Neural progenitor cell (in vitro differentiated cells): ENCODE data around the gene IQSEC1.

Experiments used
- EZH2 ChIP-seq: fragments of 200-600 bp; sonication (generic); IDR thresholded peaks from 2 replicates; pipeline ENCODE4 v1.6.1; 2017; ENCODE audit warnings: antibody characterized with exemption, mild to moderate bottlenecking, moderate library complexity
- EZH2phosphoT487 ChIP-seq: fragments of 200-600 bp; sonication (generic); IDR thresholded peaks from 2 replicates; pipeline ENCODE4 v1.6.1; 2017; ENCODE audit warnings: antibody characterized with exemption
- TF ChIP-seq, protein P1 (sequence below): fragments of 200-600 bp; sonication (generic); IDR thresholded peaks from 2 replicates; pipeline ENCODE4 v1.5.1; 2017; ENCODE audit warnings: antibody characterized with exemption, mild to moderate bottlenecking

DNA sequence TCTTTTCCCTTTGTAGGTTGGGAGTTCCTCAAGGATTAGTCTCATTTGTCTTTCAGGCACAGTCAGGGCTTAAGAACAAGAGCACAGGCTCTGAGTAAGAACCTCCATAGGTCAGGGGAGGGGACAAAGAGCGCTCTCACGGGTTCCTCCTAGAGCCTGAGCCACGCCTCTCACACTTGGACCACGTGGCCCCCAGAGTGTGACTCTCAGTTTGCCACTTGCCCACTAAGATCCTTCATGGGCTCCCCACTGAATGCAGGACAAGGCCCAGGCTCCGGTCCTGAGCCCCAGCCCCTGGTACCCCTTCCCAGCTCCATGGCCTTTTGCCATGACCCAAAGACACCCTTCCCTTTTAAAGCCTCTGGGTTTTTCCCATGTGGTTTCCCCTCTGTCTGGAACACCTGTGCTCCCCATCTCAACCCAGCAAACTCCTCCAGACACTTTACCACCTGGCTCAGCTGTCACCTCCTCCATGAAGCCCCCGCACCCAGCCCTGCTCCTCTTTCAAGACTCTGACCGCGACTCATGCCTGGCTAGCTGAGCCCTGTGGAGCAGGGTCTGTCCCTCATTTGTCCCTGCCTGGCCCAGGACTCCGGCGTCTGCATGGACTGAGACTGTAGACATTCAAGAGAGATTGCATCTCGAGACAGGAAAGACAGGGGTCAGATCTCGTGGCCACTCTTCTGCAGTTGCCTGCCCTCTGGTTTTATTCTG lies 32.7 kb downstream of the IQSEC1 start:
- TF ChIP-seq, protein P1, sequence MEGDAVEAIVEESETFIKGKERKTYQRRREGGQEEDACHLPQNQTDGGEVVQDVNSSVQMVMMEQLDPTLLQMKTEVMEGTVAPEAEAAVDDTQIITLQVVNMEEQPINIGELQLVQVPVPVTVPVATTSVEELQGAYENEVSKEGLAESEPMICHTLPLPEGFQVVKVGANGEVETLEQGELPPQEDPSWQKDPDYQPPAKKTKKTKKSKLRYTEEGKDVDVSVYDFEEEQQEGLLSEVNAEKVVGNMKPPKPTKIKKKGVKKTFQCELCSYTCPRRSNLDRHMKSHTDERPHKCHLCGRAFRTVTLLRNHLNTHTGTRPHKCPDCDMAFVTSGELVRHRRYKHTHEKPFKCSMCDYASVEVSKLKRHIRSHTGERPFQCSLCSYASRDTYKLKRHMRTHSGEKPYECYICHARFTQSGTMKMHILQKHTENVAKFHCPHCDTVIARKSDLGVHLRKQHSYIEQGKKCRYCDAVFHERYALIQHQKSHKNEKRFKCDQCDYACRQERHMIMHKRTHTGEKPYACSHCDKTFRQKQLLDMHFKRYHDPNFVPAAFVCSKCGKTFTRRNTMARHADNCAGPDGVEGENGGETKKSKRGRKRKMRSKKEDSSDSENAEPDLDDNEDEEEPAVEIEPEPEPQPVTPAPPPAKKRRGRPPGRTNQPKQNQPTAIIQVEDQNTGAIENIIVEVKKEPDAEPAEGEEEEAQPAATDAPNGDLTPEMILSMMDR = no peak
- TF ChIP-seq EZH2 (no peak), EZH2phosphoT487 (no peak)
